ENCODE results near the gene FOXN3.

FOXN3 gene

GRCh38 chr14:89146274-89146673 is 270.8 kb downstream of the FOXN3 start:
- DNase-seq (ENCODE audit: insufficient read length, low spot score) (no peak), FAIRE-seq (no peak)
- no peak for TF ChIP-seq POLR2A (IDR thresholded peaks at IDR 0.05; ENCODE audit: low read depth, low read length)

GRCh38 chr14:89144642-89145041 is 272.4 kb downstream of the FOXN3 start:
- DNase-seq (ENCODE audit: insufficient read length, low spot score): no peak

GRCh38 chr14:89144066-89144465 is 273.0 kb downstream of the FOXN3 start:
- TF ChIP-seq POLR2A (IDR thresholded peaks at IDR 0.05; ENCODE audit: low read depth, low read length): no peak
- DNase-seq (ENCODE audit: insufficient read length, low spot score) (no peak), FAIRE-seq (no peak)

More at GRCh38 chr14:89144642-89145041, 272.4 kb downstream of the FOXN3 start:
- no peak for TF ChIP-seq POLR2A (IDR thresholded peaks at IDR 0.05; ENCODE audit: low read depth, low read length)
- no peak for FAIRE-seq

- DNase-seq (ENCODE audit: insufficient read length, low spot score) (no peak), FAIRE-seq (no peak)
- TF ChIP-seq POLR2A (IDR thresholded peaks at IDR 0.05; ENCODE audit: low read depth, low read length): no peak
Measured at GRCh38 chr14:89143595-89143994, 273.4 kb downstream of the FOXN3 start.

GRCh38 chr14:89142366-89142765 is 274.7 kb downstream of the FOXN3 start:
- TF ChIP-seq POLR2A (IDR thresholded peaks at IDR 0.05; ENCODE audit: low read depth, low read length): no peak
- DNase-seq (ENCODE audit: insufficient read length, low spot score) (no peak), FAIRE-seq (no peak)

- FAIRE-seq (no peak), DNase-seq (ENCODE audit: insufficient read length, low spot score) (no peak)
- TF ChIP-seq POLR2A (IDR thresholded peaks at IDR 0.05; ENCODE audit: low read depth, low read length): no peak
Measured at GRCh38 chr14:89141862-89142261, 275.2 kb downstream of the FOXN3 start.

GRCh38 chr14:89140326-89140725 is 276.7 kb downstream of the FOXN3 start:
- TF ChIP-seq POLR2A (IDR thresholded peaks at IDR 0.05; ENCODE audit: low read depth, low read length): no peak
- DNase-seq (ENCODE audit: insufficient read length, low spot score) (no peak), FAIRE-seq (no peak)

- FAIRE-seq (no peak), DNase-seq (ENCODE audit: insufficient read length, low spot score) (no peak)
- no peak for TF ChIP-seq POLR2A (IDR thresholded peaks at IDR 0.05; ENCODE audit: low read depth, low read length)
Measured at GRCh38 chr14:89139404-89140247, 277.4 kb downstream of the FOXN3 start.

- no peak for DNase-seq (ENCODE audit: insufficient read length, low spot score)
- FAIRE-seq: no peak
- TF ChIP-seq POLR2A (IDR thresholded peaks at IDR 0.05; ENCODE audit: low read depth, low read length): no peak
Measured at GRCh38 chr14:89138846-89139245, 278.2 kb downstream of the FOXN3 start.

- no peak for TF ChIP-seq POLR2A (IDR thresholded peaks at IDR 0.05; ENCODE audit: low read depth, low read length)
- DNase-seq (ENCODE audit: insufficient read length, low spot score) (peak; percentile 73), FAIRE-seq (peak; percentile 78)
Measured at GRCh38 chr14:89137526-89138163, 279.4 kb downstream of the FOXN3 start.

- DNase-seq (ENCODE audit: insufficient read length, low spot score) (no peak), FAIRE-seq (no peak)
- TF ChIP-seq POLR2A (IDR thresholded peaks at IDR 0.05; ENCODE audit: low read depth, low read length): no peak
Measured at GRCh38 chr14:89136587-89136986, 280.4 kb downstream of the FOXN3 start.

GRCh38 chr14:89134640-89135039 is 282.4 kb downstream of the FOXN3 start:
- no peak for DNase-seq (ENCODE audit: insufficient read length, low spot score)
- TF ChIP-seq POLR2A (IDR thresholded peaks at IDR 0.05; ENCODE audit: low read depth, low read length): no peak
- no peak for FAIRE-seq

- no peak for DNase-seq (ENCODE audit: insufficient read length, low spot score)
- no peak for FAIRE-seq
Measured at GRCh38 chr14:89131004-89131750, 285.9 kb downstream of the FOXN3 start.

GRCh38 chr14:89129570-89129969 is 287.5 kb downstream of the FOXN3 start:
- no peak for TF ChIP-seq POLR2A (IDR thresholded peaks at IDR 0.05; ENCODE audit: low read depth, low read length)

More at GRCh38 chr14:89131004-89131750, 285.9 kb downstream of the FOXN3 start:
- TF ChIP-seq POLR2A (IDR thresholded peaks at IDR 0.05; ENCODE audit: low read depth, low read length): no peak

More at GRCh38 chr14:89129570-89129969, 287.5 kb downstream of the FOXN3 start:
- FAIRE-seq (no peak), DNase-seq (ENCODE audit: insufficient read length, low spot score) (no peak)
